NCI-H1092 (cell line): ENCODE measurements around the gene FITM1.
A peak's percentile ranks its signal among the peaks of the same experiment; 100 is the strongest.
"Not testable (repeated sequence)": the region's sequence is repeated elsewhere in the genome, so short reads cannot be mapped to it uniquely, and the experiment has no call there.

ENCODE experiments used
- DNase-seq: peaks from one replicate; lab custom pipeline; 2025; lab: John Stamatoyannopoulos, UW

The FITM1 gene

DNA sequence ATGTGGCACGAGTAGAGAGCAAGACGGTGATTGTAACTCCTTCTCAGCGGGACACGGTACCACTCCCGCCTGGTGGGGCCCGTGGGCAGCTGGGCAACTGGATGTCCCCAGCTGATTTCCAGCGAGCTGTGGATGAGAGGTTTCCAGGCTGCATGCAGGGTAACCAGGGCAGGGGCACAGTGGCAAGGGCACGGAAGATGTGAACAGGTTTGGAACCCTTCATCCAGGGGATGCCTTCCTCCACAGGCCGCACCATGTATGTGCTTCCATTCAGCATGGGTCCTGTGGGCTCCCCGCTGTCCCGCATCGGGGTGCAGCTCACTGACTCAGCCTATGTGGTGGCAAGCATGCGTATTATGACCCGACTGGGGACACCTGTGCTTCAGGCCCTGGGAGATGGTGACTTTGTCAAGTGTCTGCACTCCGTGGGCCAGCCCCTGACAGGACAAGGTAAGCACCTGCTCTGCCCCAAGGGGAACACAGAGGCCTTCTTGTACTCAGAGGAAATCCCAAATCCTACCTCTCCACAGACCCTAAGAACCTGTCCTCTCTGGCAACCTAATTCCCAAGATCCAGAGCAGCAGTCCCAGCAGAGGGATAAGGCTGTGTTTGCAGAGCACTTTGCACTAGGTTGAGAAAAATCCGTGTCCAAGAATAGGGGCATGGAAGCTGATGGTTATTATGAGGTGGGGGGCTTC, 32.1 kb upstream of the FITM1 start:
- no peak for DNase-seq

DNA sequence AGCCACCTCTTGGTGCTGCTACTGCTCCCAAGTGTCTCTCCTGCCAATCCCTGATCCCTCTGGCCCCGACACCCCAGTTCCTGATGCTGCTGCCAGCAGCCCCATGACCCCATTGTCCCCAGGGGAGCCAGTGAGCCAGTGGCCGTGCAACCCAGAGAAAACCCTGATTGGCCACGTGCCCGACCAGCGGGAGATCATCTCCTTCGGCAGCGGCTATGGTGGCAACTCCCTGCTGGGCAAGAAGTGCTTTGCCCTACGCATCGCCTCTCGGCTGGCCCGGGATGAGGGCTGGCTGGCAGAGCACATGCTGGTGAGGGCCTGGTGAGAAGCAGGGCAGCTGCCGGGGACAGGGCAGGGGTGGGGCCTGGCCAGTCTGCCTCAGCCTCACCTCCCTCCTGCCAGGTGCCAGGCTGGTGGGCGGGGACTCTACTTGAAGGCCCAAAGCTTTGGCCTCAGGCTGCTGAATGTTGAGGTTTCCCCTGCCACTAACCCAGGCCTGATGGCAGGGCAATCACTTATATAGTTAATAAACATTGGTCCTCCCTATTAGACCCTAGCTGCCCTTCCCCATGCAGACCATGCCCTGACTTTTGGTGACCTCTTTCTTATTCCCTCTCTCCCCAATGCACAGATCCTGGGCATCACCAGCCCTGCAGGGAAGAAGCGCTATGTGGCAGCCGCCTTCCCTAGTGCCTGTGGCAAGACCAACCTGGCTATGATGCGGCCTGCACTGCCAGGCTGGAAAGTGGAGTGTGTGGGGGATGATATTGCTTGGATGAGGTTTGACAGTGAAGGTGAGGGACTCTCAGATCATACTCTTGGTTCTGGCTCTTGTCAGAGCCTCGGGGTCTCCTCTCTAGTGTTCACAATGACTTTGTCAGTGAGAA, 31.3 kb upstream of the FITM1 start:
- peak; percentile 43 for DNase-seq

DNA sequence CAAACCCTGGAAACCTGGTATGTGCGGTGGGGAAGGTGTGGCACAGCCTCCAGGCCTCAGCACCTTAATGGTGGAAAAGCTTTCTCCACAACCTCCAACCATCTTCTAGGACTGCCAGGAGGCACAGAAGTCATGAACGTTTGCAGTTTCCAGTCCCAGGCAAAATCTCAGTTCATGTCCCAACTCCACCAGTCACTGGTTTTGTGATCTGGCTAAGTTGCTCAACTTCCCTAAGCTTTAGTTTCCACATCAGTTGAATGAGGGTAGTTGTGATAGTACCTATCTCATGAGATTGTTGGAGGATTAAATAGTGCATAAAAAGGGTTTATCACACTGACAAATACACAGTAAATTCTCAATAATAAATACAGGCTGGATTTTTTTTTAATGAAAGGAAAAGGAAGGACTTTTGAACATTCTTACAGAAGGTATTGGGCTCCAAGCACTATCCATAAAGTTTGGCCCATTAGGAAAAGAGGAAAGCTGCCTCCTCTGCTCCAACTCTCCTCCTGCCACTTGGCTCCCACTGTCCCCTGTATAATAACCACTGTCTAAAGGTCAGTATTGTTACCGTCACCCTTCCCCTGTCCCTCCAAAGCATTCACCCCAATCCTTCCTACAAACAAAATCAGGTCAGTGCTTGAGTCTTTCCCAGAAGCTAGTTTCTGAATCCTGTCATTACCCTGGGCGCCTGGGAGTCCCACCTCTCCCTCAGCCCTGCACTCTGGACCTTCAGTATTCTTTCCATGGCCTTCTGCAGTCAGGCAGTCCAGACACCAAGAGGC, 30.1 kb upstream of the FITM1 start:
- DNase-seq: no peak

DNA sequence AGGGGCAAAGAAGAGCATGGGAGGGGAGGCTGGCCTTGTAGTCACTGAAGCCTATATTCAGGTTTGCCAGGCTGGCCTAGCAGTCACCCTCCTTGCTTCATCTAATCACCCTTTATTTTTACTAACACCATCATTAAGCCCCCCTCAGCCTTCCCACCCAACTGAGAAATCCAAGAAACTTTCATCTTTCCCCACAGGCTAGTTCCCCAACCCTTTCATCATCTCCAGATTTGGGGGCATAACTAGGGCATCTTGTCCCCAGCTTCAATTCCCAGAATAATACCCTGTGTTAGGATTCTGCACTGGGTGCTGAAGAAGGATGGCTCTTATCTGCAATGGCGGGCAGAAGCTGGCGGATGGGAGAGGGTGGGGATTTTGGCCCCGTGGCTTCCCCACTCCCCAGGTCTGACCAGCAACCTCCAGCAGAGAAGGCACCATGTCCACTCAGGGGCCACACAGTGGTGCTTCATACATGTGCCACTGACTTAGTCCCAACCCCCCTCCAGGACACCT, 29.4 kb upstream of the FITM1 start:
- DNase-seq: no peak

DNA sequence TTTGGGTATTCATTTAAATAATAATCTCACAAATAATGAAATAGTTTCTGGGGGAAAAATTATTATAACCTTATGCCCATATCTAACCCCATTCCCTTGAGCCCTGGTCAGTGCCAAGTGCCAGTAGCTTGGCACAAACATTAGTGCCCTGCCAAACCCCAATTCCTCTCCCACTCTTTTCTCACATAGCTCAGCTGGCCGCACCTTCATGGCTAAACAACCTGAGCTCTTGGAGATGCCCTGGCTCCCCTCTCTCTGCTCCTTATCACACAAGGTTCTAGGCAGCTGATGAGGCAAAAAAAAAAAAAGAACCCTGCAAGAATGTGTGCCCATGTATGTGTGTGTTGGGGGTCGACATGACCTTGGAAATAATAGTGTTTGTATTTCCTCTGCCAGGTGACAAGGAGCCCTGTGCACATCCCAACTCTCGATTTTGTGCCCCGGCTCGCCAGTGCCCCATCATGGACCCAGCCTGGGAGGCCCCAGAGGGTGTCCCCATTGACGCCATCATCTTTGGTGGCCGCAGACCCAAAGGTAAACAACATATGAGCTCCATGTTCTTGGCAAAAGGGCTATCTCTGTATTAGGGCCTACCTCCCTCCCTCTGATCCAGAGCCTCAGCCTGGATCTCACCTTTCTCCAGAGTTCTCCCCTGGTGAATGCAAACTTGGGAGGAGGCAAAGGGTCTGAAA, 28.0 kb upstream of the FITM1 start:
- no peak for DNase-seq

DNA sequence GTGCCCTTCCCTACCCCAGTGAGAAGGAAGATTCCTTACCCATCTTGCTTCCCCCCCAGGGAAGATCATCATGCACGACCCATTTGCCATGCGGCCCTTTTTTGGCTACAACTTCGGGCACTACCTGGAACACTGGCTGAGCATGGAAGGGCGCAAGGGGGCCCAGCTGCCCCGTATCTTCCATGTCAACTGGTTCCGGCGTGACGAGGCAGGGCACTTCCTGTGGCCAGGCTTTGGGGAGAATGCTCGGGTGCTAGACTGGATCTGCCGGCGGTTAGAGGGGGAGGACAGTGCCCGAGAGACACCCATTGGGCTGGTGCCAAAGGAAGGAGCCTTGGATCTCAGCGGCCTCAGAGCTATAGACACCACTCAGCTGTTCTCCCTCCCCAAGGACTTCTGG, 27.0 kb upstream of the FITM1 start:
- no peak for DNase-seq

DNA sequence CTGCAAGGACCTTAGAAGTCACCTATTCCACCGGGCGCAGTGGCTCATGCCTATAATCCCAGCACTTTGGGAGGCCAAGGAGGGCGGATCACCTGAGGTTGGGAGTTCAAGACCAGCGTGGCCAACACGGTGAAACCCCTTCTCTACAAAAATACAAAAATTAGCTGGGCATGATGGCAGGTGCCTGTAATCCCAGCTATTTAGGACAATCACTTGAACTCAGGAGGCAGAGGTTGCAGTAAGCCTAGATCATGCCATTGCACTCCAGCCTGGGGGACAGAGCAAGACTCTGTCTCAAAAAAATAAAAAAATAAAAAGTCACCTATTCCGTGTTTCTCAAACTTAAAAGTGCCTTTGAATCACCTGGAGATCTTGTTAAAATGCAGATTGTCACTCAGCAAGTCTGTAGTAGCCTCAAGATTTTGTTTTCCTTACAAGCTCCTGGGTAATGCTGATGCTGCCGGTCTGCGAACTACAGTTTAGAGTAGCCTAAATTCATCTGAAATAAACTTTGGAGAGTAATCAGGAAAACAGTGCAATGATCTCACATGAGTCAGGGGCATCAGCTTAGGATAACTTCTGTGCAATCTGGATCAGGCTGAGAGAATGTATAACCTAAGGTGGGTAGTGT, 24.7 kb upstream of the FITM1 start:
- DNase-seq: not testable (repeated sequence)

DNA sequence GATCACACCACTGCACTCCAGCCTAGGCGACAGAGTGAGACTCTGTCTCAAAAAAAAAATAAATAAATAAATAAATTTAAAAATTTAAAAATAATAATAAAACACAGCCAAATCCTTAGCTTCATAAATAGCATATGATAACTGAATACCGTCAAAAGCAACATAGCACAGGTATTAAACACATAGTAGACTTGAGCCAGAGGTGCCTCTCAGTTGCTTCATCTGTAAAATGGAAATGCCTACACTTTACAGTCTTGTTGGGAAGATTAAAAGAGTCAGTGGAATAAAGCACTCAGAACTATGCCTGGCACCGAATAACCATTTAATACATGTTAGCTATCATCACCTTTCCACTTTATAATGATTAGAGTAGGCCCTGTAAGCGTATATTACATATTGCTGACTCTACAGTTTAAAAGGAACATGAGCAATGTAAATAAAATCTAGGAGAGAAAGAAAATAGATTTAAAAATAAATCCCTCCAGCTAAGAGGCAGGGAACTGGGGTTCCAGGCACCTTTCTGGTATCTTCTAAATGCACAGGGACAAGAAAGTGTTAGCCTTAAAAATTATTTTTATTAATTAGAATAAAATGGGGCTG, 23.7 kb upstream of the FITM1 start:
- DNase-seq: no peak

DNA sequence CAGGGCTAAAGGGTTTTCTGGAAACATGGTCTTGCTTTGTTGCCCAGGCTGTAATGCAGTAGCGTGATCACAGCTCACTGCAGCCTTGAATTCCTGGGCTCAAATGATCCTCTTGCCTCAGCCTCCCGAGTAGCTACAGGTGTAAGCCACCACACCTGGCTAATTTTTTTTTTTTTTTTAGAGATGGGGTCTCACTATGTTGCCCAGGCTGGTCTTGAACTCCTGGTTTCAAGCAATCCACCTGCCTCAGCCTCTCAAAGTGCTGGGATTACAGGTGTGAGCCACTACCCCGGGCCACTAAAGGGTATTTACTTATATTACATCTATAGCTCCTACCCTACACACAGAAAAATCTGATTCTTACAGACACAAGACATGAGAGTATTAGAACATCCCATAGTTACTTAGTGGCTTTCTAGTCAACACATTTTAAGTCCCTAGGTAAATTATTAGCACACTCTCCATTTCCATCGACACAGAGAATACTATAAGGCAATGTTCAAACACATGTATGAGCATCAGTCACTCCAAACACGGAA, 22.1 kb upstream of the FITM1 start:
- no peak for DNase-seq

DNA sequence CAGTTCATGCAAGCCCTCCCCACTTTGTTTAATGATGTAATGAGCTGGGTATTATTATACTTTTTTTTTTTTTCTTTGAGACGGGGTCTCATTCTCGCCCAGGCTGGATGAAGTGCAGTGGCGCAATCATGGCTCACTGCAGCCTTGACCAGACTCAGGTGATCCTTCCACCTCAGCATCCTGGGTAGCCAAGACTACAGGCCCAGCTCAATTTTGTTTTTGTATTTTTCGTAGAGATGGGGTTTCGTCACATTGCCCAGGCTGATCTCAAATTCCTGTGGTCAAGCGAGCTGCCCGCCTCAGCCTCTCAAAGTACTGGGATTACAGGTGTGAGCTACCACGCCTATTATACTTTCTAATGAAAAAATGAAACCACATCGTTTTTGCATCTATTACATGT, 20.4 kb upstream of the FITM1 start:
- no peak for DNase-seq

DNA sequence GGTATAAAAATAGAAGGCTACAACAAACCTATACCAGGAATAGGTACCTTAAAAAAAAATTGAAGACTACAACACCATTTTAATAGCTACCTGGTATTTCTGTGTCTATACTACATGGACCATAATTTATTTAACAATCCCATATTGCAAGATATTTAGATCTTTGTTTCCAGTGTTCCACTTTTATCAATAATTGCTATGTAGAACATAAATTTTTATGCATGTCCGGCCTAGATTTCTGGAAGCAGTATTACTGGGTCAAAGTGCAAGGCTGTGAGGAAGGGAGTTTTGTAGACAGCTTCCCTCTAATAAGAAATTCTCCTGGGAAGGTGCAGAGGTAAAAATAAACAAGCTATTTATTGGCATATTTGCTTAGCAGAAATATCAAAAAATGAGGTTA, 19.9 kb upstream of the FITM1 start:
- no peak for DNase-seq

DNA sequence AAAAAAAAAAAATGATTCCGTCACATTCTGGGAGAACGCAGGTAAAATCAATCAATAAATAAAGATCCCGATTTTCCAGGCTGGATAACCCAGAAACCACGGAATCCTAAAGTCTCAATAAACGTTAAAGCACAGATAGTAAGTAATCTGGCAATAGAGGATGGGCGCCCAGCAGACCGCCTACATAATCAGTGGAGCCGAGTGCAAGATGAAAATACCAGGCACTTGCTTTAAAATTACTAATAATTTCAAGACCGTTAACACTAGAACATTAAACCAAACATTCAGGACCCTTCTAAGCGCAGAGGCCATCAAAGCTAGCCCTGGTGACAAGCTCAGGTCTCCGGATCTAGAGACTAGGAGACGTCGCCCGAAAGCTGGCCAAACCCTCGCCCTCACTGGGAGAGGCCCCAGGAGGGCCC, 17.1 kb upstream of the FITM1 start:
- peak; percentile 51 for DNase-seq

DNA sequence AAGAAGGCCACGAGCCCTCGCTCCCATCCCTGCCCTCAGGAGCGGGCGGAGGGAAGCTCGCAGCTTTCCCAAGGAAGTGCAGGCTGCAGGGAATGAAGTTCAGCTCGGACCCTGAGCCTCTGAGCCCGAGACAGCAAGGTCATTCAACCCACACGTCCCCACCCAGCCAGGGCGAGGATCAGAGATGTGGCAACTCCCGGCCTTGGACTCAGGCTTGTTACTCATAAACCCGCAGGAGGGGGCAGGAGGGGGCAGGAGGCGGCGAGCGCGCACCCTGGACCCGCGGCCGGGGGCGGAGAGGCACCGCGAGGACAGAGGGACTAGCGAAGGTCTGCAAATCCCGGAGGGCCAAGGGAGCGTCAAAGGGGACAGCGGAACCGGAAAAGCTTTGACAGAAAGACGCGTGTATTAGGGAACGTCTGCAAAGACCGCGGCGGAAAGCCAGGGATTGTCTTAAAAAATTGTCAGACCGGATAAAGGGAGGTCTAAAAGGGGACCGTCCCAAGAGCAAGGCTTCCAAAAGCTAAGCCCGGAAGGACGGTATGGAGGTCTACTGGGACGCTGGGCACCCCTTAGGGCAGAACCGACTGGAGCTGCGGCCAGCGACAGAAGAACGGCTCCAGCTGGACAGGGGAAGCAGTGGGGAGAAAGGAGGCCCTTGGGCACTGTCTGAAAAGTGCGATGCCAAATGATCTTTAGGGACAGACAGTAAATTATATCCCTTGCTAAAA, 16.5 kb upstream of the FITM1 start:
- peak; percentile 91 for DNase-seq

DNA sequence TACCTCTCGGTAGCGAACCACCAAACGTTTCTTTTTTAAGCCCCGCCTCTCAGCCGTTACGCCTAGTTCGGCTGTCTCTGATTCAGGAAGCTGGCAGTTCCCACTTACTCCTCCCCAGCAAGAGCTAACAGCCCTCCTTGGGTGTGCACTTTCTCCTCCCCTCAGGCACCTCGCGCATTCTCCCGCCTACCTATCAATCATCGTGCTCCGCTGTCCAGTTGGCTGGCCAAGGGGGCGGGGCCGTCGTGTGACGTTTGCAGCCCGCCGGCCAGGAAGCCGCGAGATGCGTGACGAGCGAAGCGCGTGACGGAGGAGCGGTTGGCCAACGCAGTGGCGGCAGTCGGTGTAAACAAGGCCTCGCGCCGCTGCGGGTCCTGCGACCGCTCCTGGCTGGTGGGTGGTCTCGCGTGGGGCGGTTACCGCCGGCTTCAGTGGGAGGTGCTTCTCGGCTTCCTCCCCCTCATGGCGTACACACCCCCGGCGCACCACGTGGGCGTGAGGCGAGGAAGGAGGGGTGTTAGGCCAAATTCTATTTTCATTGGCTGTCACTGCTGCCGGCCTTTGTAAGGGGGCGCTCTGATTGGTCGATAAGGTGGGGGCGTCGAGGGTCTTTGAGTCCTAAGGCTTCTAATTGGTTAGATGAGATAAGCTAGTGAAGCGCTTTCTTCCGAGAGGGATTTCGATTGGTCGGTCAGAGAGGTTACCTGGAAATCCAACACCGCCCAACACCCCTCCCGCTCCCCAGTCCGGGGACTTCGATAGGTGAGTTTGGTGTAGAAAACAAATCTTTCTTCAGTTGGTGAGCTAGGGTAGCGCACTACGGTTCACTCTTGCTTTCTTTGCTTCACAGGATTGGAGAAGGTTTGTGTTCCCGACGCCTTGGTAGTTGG, 15.7 kb upstream of the FITM1 start, which contains the start of the genes DCAF11 and NRL:
TSS of gene DCAF11 (plus strand) at position 246 of the 890 bp plus-strand sequence. CDS start 818 bp downstream, outside the sequence.
TSS of gene NRL (minus strand) at position 418 of the 890 bp plus-strand sequence. CDS start 32,101 bp downstream, outside the sequence.
- DNase-seq: peak; percentile 100

DNA sequence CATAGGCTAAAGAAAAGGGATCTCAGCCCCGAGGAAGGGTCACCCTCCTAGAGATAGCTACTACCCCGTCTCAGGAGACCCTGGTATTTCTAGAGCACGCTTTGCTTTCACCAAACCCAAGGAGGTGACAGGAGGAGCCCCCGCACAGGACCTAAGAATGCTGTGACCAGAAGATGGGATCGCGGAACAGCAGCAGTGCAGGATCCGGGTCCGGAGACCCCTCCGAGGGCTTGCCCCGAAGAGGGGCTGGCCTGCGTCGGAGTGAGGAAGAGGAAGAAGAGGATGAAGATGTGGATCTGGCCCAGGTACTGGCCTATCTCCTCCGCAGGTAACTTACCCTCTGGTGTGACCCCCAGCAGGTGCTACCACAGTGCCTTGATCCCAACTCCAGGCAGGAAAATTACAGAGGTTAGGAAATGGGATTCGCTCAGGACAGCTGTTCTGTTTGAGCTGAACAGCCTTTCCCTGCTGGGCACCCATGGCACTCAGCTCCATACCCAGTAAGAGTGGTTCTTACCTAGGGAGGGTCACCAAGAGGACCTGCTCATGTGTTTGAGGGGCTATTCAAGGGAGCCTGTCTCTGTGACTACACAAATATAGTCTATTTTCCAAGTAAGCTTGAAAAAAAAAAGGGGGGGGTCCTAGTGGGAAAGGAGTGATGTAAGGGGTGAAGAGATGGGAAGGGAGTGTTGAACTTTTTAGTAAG, 14.9 kb upstream of the FITM1 start:
- DNase-seq: no peak

DNA sequence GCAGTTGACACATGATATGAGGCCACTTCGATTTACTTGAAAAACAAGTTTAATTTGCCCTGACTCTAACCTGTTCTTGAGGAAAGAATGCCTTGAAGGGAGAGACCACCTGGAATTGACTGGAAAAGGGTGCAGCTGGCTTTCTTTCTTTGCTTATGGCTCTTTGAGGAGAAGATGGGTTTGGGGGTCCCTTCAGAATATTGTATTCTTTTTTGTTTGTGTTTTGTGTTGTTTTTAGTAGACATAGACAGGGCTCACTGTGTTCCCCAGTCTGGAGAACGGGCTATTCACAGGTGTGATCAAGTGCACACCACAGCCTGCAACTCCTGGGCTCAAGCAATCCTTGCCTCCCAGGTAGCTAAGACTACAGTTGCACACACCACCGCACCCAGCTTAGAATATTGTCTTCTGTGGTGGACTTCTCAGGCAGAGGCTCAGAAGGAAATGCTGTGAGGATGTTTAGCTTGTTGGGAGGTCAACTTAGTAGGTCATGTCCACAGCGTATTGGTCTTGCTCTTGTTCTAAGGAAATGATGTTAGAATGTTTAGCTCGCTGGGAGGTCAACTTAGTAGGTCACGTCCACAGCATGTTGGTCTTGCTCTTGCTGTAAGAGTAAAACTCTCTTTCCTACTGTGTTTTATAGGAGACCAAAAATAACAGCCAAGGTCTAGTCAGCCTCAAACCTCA, 14.2 kb upstream of the FITM1 start:
- no peak for DNase-seq

DNA sequence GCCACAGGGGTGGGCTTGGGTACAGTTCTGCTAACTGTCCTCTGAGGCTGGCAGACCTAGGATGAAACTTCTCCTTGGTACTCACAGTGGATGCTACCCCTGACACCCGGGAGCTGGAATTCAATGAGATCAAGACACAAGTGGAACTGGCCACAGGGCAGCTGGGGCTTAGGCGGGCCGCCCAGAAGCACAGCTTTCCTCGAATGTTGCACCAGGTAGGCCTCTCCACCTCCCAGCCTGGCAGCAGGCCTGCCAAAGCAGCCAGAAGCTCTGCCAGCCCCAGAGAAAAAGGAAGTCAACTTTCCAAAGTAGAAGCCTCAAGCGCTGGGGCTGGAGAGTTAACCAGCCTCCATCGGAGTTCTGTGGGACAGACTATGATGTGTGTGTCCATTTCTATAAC, 13.3 kb upstream of the FITM1 start:
- no peak for DNase-seq
